Uterus (tissue), 4 donors: ENCODE measurements around the gene INAFM2. TPM values are rescaled to one million over a fixed set of nuclear protein-coding genes. Genes with fewer than 3 reads are reported as not detected.

Experiments
- DNase-seq, 2 donors: peaks; one replicate each; pipeline ENCODE4 v3.0.0-alpha.2; 2019 to 2020
- H3K27ac ChIP-seq, 2 donors: fragments of 200-600 bp; sonication (generic); 1 replicate in 1 of 2; 2 replicates in 1 of 2; pipeline ENCODE4 v1.5.1; 2016 to 2018
- H3K27me3 ChIP-seq, 2 donors: fragments of 200-600 bp; sonication (generic); one replicate each; pipeline ENCODE4 v1.5.1; 2018 to 2019; ENCODE audit warnings: control low read depth in 1 of 2
- H3K36me3 ChIP-seq, 2 donors: fragments of 200-600 bp; sonication (generic); one replicate each; pipeline ENCODE4 v1.5.1; 2019; ENCODE audit warnings: control low read depth in 1 of 2
- H3K4me1 ChIP-seq, 2 donors: fragments of 200-600 bp; sonication (generic); one replicate each; pipeline ENCODE4 v1.5.1; 2018 to 2019; ENCODE audit warnings: control low read depth in 1 of 2
- H3K4me3 ChIP-seq, 2 donors: fragments of 200-600 bp; sonication (generic); 1 replicate in 1 of 2; 2 replicates in 1 of 2; pipeline ENCODE4 v1.5.1; 2018 to 2019; ENCODE audit warnings: mild to moderate bottlenecking in 1 of 2
- H3K9me3 ChIP-seq, 2 donors: fragments of 200-600 bp; sonication (generic); one replicate each; pipeline ENCODE4 v1.5.1; 2019; ENCODE audit warnings: control low read depth in 1 of 2
- POLR2A ChIP-seq, 2 donors: fragments of 450-650 bp; IDR thresholded peaks; one replicate each; pipeline ENCODE4 v1.6.1; 2016; ENCODE audit warnings: antibody characterized with exemption in 2 of 2, mild to moderate bottlenecking in 1 of 2, moderate library complexity in 1 of 2
- intact Hi-C: fragments of 100-400 bp; cut with DNase I; formaldehyde crosslinking; loops from one replicate; pipeline ENCODE4 v1.15.1; 2023; ENCODE audit warnings: low total_unique reads
- total RNA-seq, 4 donors: library from RNA; depleted of rRNA in 3 of 4; stranded (reverse); fragments of >200 nt in 3 of 4; gene quantifications; one replicate each; pipeline versions ENCODE4 v1.1.0 to v1.2.4, GENCODE V29; 2014 to 2023
- TF ChIP-seq, protein P1 (sequence below), 4 experiments: fragments of 200-600 bp in 2 of 4; fragments of 450-650 bp in 2 of 4; sonication (generic) in 2 of 4; IDR thresholded peaks; one replicate each; pipeline ENCODE4 v1.5.1; 2016 to 2019; ENCODE audit warnings: antibody characterized with exemption in 4 of 4, mild to moderate bottlenecking in 2 of 4, moderate library complexity in 1 of 4
- donor health status: DM: yes; HTN: yes; CAD: no.

The INAFM2 gene
- total RNA-seq, 4 donors from 2014 or later, result 3.2 to 68.1 (median 8.9) TPM

GRCh38 chr15:40327457-40327856, 4.0 kb downstream of the INAFM2 start:
- Histone ChIP-seq H3K27ac (no peak overlapping the region), H3K27me3 (no peaks in the 10 kb centered on the region), H3K4me3 (no peak overlapping the region), H3K4me1 (peaks cover 0 to 12% of the 10 kb centered on the region in 2 donors), H3K36me3 (no peaks in the 10 kb centered on the region), H3K9me3 (no peaks in the 10 kb centered on the region)
- intact Hi-C loops, result no loop called here
- no peak for DNase-seq
- TF ChIP-seq, protein P1, sequence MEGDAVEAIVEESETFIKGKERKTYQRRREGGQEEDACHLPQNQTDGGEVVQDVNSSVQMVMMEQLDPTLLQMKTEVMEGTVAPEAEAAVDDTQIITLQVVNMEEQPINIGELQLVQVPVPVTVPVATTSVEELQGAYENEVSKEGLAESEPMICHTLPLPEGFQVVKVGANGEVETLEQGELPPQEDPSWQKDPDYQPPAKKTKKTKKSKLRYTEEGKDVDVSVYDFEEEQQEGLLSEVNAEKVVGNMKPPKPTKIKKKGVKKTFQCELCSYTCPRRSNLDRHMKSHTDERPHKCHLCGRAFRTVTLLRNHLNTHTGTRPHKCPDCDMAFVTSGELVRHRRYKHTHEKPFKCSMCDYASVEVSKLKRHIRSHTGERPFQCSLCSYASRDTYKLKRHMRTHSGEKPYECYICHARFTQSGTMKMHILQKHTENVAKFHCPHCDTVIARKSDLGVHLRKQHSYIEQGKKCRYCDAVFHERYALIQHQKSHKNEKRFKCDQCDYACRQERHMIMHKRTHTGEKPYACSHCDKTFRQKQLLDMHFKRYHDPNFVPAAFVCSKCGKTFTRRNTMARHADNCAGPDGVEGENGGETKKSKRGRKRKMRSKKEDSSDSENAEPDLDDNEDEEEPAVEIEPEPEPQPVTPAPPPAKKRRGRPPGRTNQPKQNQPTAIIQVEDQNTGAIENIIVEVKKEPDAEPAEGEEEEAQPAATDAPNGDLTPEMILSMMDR (IDR thresholded peaks at IDR 0.05), result no peak
- TF ChIP-seq POLR2A (IDR thresholded peaks at IDR 0.05), result no peak

GRCh38 chr15:40328176-40328575, 4.7 kb downstream of the INAFM2 start:
- Histone ChIP-seq H3K4me1 (peaks cover 0 to 12% of the 10 kb centered on the region in 2 donors), H3K4me3 (no peak overlapping the region), H3K9me3 (no peaks in the 10 kb centered on the region), H3K27ac (peak overlapping the region in 1 of 2 donors; percentile 5), H3K27me3 (no peaks in the 10 kb centered on the region), H3K36me3 (no peaks in the 10 kb centered on the region)
- intact Hi-C loops, result no loop called here
- DNase-seq, result no peak
- no peak for TF ChIP-seq POLR2A (IDR thresholded peaks at IDR 0.05)
- TF ChIP-seq, protein P1 (IDR thresholded peaks at IDR 0.05), result no peak

DNA sequence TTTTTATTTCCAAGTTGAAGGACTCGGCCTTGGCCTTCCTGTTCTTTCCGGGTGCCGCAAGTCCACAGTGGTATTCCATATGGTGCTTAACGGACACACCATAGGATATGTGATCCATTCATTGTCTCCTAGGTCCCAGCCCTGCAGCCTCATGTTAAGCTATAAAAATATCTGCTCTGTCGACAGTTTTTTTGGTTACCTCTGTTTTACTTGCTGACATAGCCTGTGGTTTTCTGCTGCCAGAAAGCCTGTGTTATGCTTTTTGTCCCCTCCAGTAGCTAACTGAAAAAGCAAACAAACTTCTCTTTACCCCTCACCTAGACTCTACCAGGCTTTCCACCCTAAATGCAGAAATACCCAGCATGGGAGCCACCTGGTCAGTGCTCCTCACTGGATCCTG, 5.3 kb downstream of the INAFM2 start:
- intact Hi-C loops, result no loop called here
- H3K4me3 ChIP-seq, result no peak overlapping the region
- peak overlapping the region in 1 of 2 donors; percentile 5 for H3K27ac ChIP-seq
- TF ChIP-seq POLR2A (IDR thresholded peaks at IDR 0.05), result no peak
- TF ChIP-seq, protein P1 (IDR thresholded peaks at IDR 0.05), result no peak
- H3K4me1 ChIP-seq, result peaks cover 0 to 12% of the 10 kb centered on the region in 2 donors
- no peaks in the 10 kb centered on the region for H3K36me3 ChIP-seq
- DNase-seq, result no peak
- H3K9me3 ChIP-seq, result no peaks in the 10 kb centered on the region
- no peaks in the 10 kb centered on the region for H3K27me3 ChIP-seq

DNA sequence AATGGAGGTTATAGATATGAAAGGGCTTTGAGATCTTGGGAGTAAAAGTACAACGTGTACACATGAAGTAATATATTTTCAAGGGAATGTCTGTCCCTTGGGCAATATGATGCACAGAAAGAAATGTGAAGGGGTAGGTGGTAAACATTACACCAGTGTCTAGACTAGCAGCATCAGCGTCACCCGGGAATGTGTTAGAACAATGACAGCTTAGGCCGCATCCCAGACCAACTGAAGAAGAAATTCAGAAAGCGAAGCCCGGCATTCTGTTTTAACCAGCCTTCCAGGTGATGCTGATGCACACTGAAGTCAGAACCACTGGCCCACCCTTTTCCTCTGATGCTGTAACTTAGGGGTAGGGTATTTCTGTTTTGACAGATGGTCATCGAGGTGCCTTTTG, 6.3 kb downstream of the INAFM2 start:
- Histone ChIP-seq H3K27me3 (no peaks in the 10 kb centered on the region), H3K36me3 (no peaks in the 10 kb centered on the region), H3K4me3 (no peak overlapping the region), H3K9me3 (no peaks in the 10 kb centered on the region), H3K27ac (peak overlapping the region; percentile 57 to 68), H3K4me1 (peaks cover 0 to 16% of the 10 kb centered on the region in 2 donors)
- no peak for DNase-seq
- TF ChIP-seq, protein P1 (IDR thresholded peaks at IDR 0.05), result no peak
- TF ChIP-seq POLR2A (IDR thresholded peaks at IDR 0.05), result no peak
- intact Hi-C loops, result no loop called here

DNA sequence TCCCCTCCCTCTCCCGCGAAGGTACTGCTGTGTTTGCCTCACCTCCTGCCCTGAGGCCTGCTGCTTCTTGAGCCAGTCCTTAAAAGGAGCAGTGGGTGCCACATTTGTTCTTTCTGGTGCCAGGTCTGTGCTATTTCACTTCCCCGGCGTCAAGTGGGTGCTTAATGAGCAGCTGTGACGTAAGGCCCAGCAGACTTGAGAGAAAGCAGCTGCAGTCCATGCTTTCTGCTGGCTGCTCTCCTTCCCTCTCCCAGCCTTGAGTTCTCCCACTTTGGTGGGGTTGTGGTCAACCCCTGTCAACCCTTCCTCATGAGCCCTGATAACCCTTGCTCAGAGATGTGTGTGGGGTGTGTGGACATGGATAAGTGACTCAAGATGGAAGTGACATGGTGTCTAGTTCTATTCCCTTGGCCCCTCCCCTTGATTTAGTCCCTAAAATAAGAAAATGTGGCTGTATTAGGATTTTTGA, 6.9 kb downstream of the INAFM2 start:
- TF ChIP-seq, protein P1 (IDR thresholded peaks at IDR 0.05), result no peak
- peak in 1 of 2 donors; percentile 37 for TF ChIP-seq POLR2A (IDR thresholded peaks at IDR 0.05)
- Histone ChIP-seq H3K27ac (peak overlapping the region; percentile 57 to 68), H3K36me3 (no peaks in the 10 kb centered on the region), H3K27me3 (no peaks in the 10 kb centered on the region), H3K4me3 (no peak overlapping the region), H3K9me3 (no peaks in the 10 kb centered on the region), H3K4me1 (peaks cover 0 to 16% of the 10 kb centered on the region in 2 donors)
- intact Hi-C loops, result no loop called here
- peak; percentile 54 to 78 for DNase-seq
